Anterior cingulate cortex (tissue), 58 donors: ENCODE data around the gene GMPR.

Source experiments
- DNase-seq, 58 donors: peaks; one replicate each; lab custom pipeline; 2025; lab: John Stamatoyannopoulos, UW

The GMPR gene

GRCh38 chr6:16295060-16295459 is 56.7 kb downstream of the GMPR start:
- peak in 3 of 58 donors; percentile 11 to 23 (median 11) for DNase-seq

GRCh38 chr6:16295471-16295870 is 57.1 kb downstream of the GMPR start:
- no peak for DNase-seq

GRCh38 chr6:16296061-16296670 is 57.8 kb downstream of the GMPR start:
- DNase-seq = peak in 30 of 58 donors; percentile 10 to 82 (median 36)

- no peak for DNase-seq
Measured at GRCh38 chr6:16299861-16300260, 61.5 kb downstream of the GMPR start.

GRCh38 chr6:16301511-16301910 is 63.1 kb downstream of the GMPR start:
- peak in 17 of 58 donors; percentile 8 to 39 (median 20) for DNase-seq

GRCh38 chr6:16302721-16303552 is 64.5 kb downstream of the GMPR start:
- DNase-seq = no peak

- no peak for DNase-seq
Measured at GRCh38 chr6:16305246-16305725, 66.9 kb downstream of the GMPR start.

- no peak for DNase-seq
Measured at GRCh38 chr6:16305788-16306187, 67.4 kb downstream of the GMPR start.

GRCh38 chr6:16306334-16306733 is 67.9 kb downstream of the GMPR start:
- DNase-seq = no peak

GRCh38 chr6:16311763-16312162 is 73.4 kb downstream of the GMPR start:
- DNase-seq = no peak

GRCh38 chr6:16313732-16314131 is 75.3 kb downstream of the GMPR start:
- no peak for DNase-seq

GRCh38 chr6:16314296-16314695 is 75.9 kb downstream of the GMPR start:
- no peak for DNase-seq

- DNase-seq = no peak
Measured at GRCh38 chr6:16316741-16317251, 78.4 kb downstream of the GMPR start.

- peak in 17 of 58 donors; percentile 7 to 53 (median 22) for DNase-seq
Measured at GRCh38 chr6:16318538-16318937, 80.2 kb downstream of the GMPR start.

- DNase-seq = no peak
Measured at GRCh38 chr6:16318953-16319720, 80.8 kb downstream of the GMPR start.

- DNase-seq = peak in 57 of 58 donors; percentile 18 to 86 (median 63)
Measured at GRCh38 chr6:16319813-16320532, 81.6 kb downstream of the GMPR start.

- peak in 22 of 58 donors; percentile 20 to 81 (median 58) for DNase-seq
Measured at GRCh38 chr6:16320533-16321340, 82.3 kb downstream of the GMPR start.

- DNase-seq = no peak
Measured at GRCh38 chr6:16321341-16321710, 82.9 kb downstream of the GMPR start.

- DNase-seq = no peak
Measured at GRCh38 chr6:16321826-16322225, 83.4 kb downstream of the GMPR start.
